ENCODE data around the gene DLGAP1. TPM values are rescaled to one million over a fixed set of nuclear protein-coding genes. Genes with fewer than 3 reads are reported as not detected.

The DLGAP1 gene
- total and polyA plus RNA-seq, 10 of the 15 experiments (the other 5 are each of a cell fraction or from before 2014, with no cell fraction given) = 0.23 to 27.6 (median 1.9) TPM

- no peak for TF ChIP-seq KLF5 (IDR thresholded peaks at IDR 0.05; ENCODE audit: partially characterized antibody)
- TF ChIP-seq, protein P1, sequence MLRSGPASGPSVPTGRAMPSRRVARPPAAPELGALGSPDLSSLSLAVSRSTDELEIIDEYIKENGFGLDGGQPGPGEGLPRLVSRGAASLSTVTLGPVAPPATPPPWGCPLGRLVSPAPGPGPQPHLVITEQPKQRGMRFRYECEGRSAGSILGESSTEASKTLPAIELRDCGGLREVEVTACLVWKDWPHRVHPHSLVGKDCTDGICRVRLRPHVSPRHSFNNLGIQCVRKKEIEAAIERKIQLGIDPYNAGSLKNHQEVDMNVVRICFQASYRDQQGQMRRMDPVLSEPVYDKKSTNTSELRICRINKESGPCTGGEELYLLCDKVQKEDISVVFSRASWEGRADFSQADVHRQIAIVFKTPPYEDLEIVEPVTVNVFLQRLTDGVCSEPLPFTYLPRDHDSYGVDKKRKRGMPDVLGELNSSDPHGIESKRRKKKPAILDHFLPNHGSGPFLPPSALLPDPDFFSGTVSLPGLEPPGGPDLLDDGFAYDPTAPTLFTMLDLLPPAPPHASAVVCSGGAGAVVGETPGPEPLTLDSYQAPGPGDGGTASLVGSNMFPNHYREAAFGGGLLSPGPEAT (IDR thresholded peaks at IDR 0.05; ENCODE audit: low read depth) = no peak
- no peak for TF ChIP-seq SIX5 (IDR thresholded peaks at IDR 0.05; ENCODE audit: low read depth, low read length, severe bottlenecking)
- no peak for TF ChIP-seq HDGF (IDR thresholded peaks at IDR 0.05)
- TF ChIP-seq ZNF622 (IDR thresholded peaks at IDR 0.05) = no peak
- no peak for TF ChIP-seq HDAC2 (IDR thresholded peaks at IDR 0.05)
- TF ChIP-seq ZBTB4 (CRISPR knock-in tag; IDR thresholded peaks at IDR 0.05) = no peak
- TF ChIP-seq RBBP5 (conservative IDR thresholded peaks at IDR 0.05) = no peak
Measured at GRCh38 chr18:4146797-4147196, 308.3 kb downstream of the DLGAP1 start (continued).

GRCh38 chr18:4144201-4144600, 310.9 kb downstream of the DLGAP1 start:
- intact Hi-C loops (cut with micrococcal nuclease; ENCODE audit: unreplicated experiment) = no loop called here
- Histone ChIP-seq H3K27ac (ENCODE audit: control insufficient read depth, insufficient read depth) (no peak overlapping the region), H3K4me2 (ENCODE audit: control insufficient read depth, insufficient read depth) (no peak overlapping the region), H4K20me1 (ENCODE audit: control insufficient read depth, insufficient read depth) (no peaks in the 10 kb centered on the region), H3K4me1 (ENCODE audit: control insufficient read depth, insufficient read depth, low read length) (no peaks in the 10 kb centered on the region), H3K36me3 (ENCODE audit: control insufficient read depth in 2 of 2, insufficient read depth in 2 of 2, low read length in 1 of 2) (no peaks in the 10 kb centered on the region; a peak in 1 of 4 replicates), H3K9ac (ENCODE audit: control insufficient read depth, insufficient read depth, low read length) (no peak overlapping the region), H3K79me2 (ENCODE audit: control insufficient read depth, insufficient read depth, low read length) (no peaks in the 10 kb centered on the region), H3K27me3 (replicated peaks in 1 of 2; ENCODE audit: control insufficient read depth in 2 of 2, insufficient read depth in 2 of 2, low read length in 1 of 2) (no peaks in the 10 kb centered on the region), H3K9me3 (replicated peaks; ENCODE audit: control insufficient read depth, insufficient read depth, low read length) (no peaks in the 10 kb centered on the region; the same call in 2 of the 3 replicates), H2AFZ (ENCODE audit: control insufficient read depth, low read depth, low read length) (no peak overlapping the region), H3K4me3 (no peak overlapping the region)
- ChIA-PET RAD21 (ENCODE audit: unreplicated experiment) (no interaction called here), POLR2A (no interaction called here), CTCF (no interaction called here), SMC1A (ENCODE audit: uncharacterized antibody, unreplicated experiment) (interaction anchor here (1.3 kb wide), 1 partner anchor 14 kb away, joined by 3 read pairs; no protein-coding TSS in a partner anchor)
- 11% methylated on average over 1 of the region's 1 CpG for WGBS (ENCODE audit: insufficient coverage, insufficient replicate concordance, low lambda C conversion rate, missing lambda C conversion rate)
- FAIRE-seq = no peak
- no peak for DNase-seq (ENCODE audit: low read depth, low spot score)
- BruUV-seq (replicated peaks) = no TSS peak
- no peak for ATAC-seq
- in situ Hi-C loops (cut with MboI) = no loop called here
- TF ChIP-seq CHD1 (IDR thresholded peaks at IDR 0.05; ENCODE audit: low read depth, low read length) = no peak
- TF ChIP-seq LARP7 (IDR thresholded peaks at IDR 0.05) = no peak
- TF ChIP-seq, protein P2, sequence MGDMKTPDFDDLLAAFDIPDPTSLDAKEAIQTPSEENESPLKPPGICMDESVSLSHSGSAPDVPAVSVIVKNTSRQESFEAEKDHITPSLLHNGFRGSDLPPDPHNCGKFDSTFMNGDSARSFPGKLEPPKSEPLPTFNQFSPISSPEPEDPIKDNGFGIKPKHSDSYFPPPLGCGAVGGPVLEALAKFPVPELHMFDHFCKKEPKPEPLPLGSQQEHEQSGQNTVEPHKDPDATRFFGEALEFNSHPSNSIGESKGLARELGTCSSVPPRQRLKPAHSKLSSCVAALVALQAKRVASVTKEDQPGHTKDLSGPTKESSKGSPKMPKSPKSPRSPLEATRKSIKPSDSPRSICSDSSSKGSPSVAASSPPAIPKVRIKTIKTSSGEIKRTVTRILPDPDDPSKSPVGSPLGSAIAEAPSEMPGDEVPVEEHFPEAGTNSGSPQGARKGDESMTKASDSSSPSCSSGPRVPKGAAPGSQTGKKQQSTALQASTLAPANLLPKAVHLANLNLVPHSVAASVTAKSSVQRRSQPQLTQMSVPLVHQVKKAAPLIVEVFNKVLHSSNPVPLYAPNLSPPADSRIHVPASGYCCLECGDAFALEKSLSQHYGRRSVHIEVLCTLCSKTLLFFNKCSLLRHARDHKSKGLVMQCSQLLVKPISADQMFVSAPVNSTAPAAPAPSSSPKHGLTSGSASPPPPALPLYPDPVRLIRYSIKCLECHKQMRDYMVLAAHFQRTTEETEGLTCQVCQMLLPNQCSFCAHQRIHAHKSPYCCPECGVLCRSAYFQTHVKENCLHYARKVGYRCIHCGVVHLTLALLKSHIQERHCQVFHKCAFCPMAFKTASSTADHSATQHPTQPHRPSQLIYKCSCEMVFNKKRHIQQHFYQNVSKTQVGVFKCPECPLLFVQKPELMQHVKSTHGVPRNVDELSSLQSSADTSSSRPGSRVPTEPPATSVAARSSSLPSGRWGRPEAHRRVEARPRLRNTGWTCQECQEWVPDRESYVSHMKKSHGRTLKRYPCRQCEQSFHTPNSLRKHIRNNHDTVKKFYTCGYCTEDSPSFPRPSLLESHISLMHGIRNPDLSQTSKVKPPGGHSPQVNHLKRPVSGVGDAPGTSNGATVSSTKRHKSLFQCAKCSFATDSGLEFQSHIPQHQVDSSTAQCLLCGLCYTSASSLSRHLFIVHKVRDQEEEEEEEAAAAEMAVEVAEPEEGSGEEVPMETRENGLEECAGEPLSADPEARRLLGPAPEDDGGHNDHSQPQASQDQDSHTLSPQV (IDR thresholded peaks at IDR 0.05) = no peak
- TF ChIP-seq POLR2AphosphoS2 (IDR thresholded peaks at IDR 0.05; ENCODE audit: low read depth, low read length) = no peak
- no peak for TF ChIP-seq NKRF (conservative IDR thresholded peaks at IDR 0.05)
- no peak for TF ChIP-seq PML (IDR thresholded peaks at IDR 0.05; ENCODE audit: low read length)
